A673 (cell line): ENCODE measurements around the gene MPZL1.

ENCODE experiments used
- CTCF ChIP-seq: fragments of 300-800, 200-600 bp; sonication (generic); conservative IDR thresholded peaks from 2 replicates; pipeline ENCODE4 v1.5.1; 2017; ENCODE audit warnings: low read depth, mild to moderate bottlenecking, antibody characterized with exemption, low read length, moderate library complexity, mixed read lengths
- EZH2 ChIP-seq: fragments of 200-600 bp; sonication (generic); IDR thresholded peaks from 2 replicates; pipeline ENCODE4 v1.6.1; 2017; ENCODE audit warnings: borderline replicate concordance, low read depth, mild to moderate bottlenecking, mixed read lengths, antibody characterized with exemption, low read length; ENCODE audit not compliant: poor library complexity, severe bottlenecking

- no peak for TF ChIP-seq EZH2
- no peak for TF ChIP-seq CTCF
Measured at GRCh38 chr1:167690053-167690452, 31.7 kb upstream of the MPZL1 start.
